ENCODE data around the gene RBKS.

The RBKS gene

GRCh38 chr2:27795868-27796277 is 94.3 kb downstream of the RBKS start:
- no peak for DNase-seq (ENCODE audit: low spot score)
- TF ChIP-seq, protein P1, sequence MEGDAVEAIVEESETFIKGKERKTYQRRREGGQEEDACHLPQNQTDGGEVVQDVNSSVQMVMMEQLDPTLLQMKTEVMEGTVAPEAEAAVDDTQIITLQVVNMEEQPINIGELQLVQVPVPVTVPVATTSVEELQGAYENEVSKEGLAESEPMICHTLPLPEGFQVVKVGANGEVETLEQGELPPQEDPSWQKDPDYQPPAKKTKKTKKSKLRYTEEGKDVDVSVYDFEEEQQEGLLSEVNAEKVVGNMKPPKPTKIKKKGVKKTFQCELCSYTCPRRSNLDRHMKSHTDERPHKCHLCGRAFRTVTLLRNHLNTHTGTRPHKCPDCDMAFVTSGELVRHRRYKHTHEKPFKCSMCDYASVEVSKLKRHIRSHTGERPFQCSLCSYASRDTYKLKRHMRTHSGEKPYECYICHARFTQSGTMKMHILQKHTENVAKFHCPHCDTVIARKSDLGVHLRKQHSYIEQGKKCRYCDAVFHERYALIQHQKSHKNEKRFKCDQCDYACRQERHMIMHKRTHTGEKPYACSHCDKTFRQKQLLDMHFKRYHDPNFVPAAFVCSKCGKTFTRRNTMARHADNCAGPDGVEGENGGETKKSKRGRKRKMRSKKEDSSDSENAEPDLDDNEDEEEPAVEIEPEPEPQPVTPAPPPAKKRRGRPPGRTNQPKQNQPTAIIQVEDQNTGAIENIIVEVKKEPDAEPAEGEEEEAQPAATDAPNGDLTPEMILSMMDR (IDR thresholded peaks at IDR 0.05; ENCODE audit: extremely low read depth, missing control alignments), result no peak

DNA sequence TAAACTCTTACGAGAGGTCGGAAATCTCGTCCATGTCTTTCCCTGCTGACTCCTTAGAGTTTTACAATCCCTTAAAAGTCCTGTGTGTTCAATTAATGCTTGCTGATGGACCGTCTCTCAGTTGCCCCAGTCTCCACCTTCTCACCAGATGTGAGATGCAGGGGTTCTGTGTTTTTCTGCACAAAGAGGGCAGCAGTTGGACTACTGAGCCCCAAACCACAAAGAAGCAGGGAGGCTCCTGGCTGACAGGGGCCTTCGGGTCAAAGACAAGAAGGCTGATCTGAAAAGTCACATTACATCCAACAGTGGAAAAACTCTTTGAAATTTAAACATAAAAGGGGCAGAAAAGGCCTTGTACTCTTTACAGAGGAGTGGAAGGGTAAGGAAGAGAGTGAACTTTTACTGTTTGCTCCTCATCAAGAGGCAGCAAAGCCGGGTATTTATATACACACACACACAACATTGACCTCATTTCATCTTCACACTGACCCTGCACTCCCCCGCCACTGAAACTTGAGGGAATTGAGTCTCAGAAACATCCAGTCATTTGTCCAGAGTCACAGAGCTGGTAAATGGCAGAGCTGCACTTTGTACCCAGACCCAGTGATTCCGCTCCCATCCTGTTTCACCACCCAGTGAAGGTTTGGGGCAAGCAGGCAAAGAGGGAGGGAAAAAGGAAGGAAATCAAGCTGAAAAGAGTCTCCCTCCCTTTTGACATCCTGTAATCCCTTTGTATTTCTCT is 94.9 kb downstream of the RBKS start:
- TF ChIP-seq, protein P1 (IDR thresholded peaks at IDR 0.05; ENCODE audit: extremely low read depth, missing control alignments), result no peak
- no peak for DNase-seq (ENCODE audit: low spot score)

DNA sequence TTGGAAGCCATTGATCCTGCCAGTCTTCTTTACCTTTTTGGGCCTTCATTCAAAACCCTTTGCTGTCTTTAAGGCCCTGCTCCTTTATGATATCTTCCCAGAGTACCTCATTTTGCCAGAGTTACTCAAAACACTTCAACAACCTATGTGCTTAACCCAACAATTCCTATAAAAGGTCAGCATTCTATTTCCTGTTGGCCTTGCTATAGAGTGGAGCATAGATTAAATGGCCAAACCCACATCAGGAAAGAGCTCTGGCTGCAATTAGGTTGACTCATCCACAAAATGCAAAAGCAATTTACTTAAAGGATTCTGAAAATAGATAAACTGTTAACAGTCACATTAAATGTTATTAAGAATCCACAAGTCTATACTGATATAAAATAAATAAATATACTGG is 97.4 kb downstream of the RBKS start:
- no peak for DNase-seq (ENCODE audit: low spot score)
- TF ChIP-seq, protein P1 (IDR thresholded peaks at IDR 0.05; ENCODE audit: extremely low read depth, missing control alignments), result no peak

GRCh38 chr2:27790796-27791195 is 99.4 kb downstream of the RBKS start:
- no peak for DNase-seq (ENCODE audit: low spot score)
- TF ChIP-seq, protein P1 (IDR thresholded peaks at IDR 0.05; ENCODE audit: extremely low read depth, missing control alignments), result no peak

DNA sequence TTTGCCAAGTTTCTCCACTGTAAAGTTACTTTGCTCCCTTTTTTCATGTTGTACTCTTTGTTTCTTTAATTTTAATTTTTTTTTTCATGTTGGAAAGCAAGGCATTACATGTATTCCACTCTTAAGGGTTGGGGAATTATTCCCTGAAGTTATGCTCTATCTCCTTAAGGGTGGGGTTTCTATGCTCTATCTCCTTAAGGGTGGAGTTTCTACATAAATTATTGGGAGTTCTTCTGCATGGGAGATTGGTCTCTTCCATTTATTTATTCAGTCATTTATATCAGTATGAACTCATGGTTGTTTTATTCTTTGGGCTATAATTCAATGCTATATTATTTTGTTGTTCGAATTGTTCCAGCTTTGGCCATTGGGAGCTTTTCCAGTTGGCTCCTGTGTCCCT is 107.5 kb downstream of the RBKS start:
- TF ChIP-seq, protein P1 (IDR thresholded peaks at IDR 0.05; ENCODE audit: extremely low read depth, missing control alignments), result no peak
- no peak for DNase-seq (ENCODE audit: low spot score)

- DNase-seq (ENCODE audit: low spot score), result no peak
- TF ChIP-seq, protein P1 (IDR thresholded peaks at IDR 0.05; ENCODE audit: extremely low read depth, missing control alignments), result no peak
These were observed 108.7 kb downstream of the RBKS start for GRCh38 chr2:27781496-27781895.

DNA sequence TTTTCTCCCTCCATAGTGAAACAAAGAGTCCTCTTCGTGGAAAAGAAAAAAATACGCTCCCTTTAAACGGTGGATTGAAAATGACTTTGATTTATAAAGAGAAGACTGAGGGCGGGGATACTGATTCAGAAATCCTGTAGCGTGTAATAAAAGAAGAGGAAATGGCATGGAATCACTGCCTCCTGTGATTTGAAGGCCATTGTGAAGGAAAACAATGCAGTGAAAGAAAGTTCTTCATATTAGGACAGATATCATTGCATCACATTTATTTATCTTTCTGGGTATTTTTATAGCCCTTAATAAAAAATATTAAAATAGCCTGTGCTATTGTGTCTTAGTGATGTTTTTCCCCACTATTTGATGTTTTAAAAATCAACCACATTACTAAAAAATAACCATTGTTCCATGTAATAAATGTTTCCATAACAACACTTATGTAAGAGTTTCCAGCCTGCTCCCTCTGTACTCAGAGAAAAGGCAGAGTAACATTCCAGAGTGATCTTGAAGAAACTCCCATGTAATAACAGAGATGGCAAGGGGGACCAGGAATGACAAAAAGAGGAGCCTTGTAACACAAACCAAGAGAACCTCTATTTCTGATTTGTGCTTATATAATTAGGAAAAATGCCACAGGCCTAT is 110.7 kb downstream of the RBKS start:
- DNase-seq (ENCODE audit: low spot score), result no peak
- TF ChIP-seq, protein P1 (IDR thresholded peaks at IDR 0.05; ENCODE audit: extremely low read depth, missing control alignments), result no peak

All from GM20000 (cell line).